ENCODE measurements around the gene SHROOM3.
A peak's percentile ranks its signal among the peaks of the same experiment; 100 is the strongest.

The SHROOM3 gene

DNA sequence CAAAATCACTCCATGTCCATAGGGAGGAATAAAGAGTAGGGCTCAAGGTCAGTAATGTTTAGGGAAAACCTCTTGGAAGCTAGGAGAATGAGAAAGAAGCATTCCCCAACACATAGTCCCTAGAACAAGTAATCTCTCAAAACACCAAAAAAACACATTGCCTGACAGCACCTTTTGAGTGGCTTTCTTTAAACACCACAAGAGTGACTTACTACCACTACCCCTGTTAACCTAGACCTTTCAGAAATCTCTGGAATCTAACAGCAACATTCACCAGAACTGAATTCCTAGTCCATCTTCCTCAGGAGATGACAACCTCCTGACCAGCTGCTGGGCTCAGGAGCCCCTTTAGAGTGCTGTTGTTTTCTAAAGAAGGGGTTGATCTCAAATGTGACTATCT is 320.7 kb downstream of the SHROOM3 start:
- DNase-seq, result no peak

DNA sequence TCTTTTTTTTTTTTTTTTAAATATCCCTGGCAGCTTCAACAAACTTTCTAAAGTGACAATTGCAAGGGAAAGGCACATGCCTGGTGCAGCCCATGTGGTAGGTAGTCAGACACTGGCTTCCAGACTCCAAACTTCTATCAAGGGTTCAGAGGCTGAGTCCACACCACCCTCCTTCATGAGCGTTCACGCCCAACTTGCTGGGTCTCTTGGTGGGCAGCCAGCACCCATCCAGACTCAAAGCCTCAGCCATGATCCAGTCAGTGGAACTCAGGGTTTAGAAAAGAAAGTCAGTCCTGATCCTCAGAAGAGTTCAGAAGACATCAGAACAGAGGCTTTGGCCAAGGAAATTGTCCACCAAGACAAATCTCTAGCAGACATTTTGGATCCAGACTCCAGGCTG is 321.4 kb downstream of the SHROOM3 start:
- DNase-seq, result no peak

DNA sequence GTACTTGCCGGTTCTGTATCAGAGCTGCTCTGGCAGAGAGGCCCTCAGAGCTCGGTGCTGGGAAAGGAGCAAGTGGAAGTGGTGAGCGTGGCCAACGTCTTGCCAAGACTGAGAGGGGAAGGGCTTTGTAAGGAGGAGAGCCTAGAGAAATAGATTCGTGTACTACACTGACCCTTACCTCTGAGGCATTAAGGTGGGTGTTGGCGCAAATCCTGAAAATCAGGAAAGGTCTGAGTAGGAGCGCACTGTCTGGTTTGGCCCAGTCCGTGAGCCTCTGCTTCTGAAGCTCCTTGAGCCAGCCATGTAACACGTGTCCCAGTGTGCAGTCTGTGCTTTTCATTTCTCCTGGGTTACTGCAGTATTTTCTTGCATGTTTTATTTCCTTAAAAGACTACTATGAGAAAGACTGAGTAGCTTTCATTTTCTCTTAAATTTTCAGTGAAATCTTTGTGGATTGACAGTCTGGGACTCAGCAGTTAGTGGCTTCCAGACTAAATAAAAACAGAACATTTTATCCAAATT is 322.4 kb downstream of the SHROOM3 start:
- DNase-seq, result no peak

DNA sequence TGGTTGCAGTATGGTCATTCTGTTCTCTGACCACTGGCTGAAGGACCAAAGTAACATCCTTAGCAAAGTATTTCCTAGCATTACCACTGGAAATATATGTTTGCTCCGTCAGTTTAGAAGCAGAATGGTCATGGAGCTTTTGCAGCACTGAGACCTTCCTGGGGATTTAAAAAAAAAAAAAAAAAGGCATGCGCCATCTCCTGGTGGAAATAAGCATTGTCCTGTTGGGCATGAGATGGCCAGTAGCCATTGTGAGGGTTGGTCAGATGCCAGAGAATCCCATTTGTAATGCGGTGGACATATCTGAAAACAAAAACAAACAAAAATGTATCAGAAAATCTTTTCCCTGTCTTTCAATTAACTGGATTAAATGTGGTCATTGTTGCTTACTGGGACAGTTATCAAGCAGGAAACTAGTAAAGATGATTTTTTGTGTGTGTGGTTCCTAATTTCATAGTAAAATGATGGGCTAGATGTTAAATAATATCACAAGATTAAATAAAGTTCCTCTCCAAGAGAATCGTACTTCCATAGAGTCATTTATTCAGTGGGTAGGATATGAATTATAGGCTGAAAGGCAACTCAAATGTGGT is 323.4 kb downstream of the SHROOM3 start:
- peak; percentile 43 to 68 (median 47) for DNase-seq

DNA sequence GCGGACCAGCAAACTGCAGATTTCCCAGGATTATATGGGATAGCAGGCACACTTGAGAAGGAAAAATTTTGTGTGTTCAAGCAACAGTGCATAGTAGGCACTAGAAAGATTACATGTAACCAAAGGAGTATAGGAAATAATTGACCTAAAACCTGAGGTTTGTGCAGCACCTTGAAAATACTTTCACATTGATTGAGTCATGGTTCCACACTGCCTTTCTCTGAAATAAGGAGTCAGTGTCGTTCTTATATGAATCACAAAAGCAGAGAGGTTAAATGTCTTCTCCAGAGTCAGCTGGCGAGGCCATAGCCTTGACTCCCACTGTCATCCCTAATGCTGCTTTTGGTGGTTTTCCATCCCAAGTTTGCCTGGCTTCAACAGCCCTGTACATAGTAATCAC is 324.0 kb downstream of the SHROOM3 start:
- no peak for DNase-seq

DNA sequence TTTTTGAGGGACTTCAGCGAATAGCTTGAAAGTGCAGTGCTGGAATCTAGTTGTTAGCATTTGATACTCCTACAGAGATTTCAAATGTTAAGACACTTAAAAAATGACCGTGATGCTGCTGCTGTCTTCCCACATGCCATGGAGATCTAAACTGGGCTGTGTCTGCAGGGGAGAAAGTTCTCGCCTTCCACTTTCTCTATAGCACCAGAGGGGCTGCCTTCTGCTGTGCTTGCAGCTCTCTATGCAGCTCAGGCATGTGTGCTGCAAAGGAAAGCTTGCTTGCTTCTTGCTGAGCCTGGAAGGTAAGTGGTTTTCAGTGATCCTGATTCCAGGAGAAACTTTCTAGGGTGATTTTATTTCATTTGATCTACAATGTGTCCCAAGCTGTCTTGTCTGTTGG is 325.2 kb downstream of the SHROOM3 start:
- DNase-seq, result no peak

DNA sequence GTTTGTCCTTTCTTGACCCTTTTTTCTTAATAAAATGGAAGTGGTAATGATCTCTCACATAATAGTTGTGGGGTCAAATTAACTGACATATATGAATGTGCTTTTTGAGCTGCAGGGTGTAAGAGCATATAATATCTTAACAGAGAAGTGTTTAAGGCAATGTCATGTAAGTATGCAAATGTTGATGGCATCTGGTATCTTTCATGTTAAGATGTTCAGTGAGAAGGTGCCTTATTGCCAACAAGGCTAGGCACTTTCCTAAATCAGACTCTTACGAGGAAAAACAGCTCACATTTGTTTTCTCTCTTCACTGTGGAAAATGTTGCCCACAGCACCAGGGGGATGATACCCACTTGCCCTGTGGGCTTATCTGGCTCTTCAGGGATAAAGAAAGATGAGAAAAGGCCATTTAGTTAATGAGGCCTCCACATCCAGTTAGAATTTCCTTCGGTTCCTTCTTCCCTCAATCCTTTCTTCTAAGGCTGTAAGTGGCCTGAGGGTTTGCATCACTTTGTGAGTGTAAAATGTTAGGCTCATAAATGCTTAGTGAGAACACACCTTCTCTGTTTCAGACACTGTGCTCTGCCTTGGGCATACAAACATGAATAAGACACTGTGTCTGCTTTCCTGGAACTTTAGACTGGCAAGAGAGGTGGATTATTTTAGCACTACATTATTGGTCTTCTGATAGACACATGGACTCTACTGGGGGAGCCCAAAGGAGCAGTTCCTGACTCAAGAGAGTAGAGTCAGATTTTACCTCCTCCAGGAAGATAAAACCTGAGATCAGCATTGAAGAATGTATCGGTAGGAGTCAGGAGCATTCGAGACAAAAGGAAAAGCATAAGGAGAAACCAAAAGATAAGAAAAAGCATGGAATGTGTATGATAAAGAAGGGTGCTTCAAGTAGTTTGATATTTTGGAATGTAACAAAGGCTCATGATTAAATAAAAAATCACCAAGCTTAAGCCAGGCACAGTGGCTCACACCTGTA is 327.4 kb downstream of the SHROOM3 start:
- no peak for DNase-seq

DNA sequence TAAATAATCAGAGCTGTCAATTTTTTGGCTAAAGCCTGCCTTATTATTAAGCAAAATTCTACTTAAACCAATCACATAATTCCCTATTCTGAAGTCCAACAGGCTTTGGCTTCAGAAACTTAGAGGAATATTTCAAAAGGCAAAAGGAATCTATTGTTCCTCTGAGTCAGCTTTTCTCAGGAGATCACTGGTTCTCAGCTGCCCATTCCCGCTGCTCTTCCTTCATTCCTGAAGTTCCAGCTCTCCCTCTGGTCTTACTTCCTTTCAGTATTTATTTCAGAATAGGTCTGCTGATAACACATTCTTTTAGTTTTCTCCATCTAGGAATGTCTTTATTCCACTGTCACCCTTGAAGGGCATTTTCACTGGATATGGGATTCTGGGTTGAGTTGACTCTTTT is 329.2 kb downstream of the SHROOM3 start:
- DNase-seq, result no peak

DNA sequence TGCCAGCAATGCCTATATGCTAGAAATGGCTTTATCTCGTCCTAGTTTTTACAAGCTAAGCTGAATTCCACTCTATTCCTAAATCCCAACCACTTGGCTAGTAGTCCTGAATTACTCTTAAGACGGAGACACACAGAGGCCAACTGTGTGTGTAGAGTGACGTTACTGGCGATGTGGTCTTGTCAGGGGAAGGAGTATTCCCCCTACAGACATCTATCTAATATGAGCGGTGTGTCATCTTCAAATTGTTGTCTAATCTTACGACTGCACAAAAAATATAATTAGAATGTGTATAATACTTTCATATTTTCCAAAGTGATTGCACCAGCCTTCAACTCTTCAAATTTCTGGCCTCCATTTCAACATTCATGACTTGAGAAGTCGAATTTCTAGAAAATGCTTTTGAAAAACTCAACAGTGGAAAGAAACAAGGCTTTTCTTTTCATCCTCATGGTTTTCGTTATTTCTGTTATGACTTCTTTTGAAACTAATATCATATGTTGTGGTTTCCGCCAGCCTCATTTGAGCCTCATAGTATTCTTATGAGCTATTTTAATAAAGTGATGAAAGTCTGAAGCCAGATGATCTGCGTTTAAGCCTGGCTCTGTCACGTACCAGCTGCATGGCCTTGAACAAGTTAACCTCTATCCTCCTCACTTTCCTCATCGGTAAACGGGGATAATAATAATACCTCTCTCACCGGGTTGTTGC is 330.6 kb downstream of the SHROOM3 start:
- no peak for DNase-seq

DNA sequence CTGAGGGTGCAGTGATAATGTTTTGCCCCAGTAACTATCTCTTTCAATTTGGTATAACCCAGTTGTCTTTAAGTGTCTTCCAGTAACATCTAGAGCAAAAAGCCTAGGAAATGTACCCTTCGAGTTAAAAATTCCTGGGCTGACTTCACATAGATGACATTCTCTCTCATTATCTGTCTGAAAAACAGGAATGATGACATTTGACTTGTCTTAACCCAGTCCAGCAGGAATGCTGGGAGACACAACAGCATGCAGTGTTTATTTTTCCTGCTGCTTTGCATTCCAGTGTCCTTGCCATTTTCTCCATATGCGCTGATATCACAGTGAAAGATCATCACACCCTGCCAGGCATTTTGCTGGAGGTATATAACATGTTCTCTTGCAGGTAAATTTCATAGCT is 333.0 kb downstream of the SHROOM3 start:
- DNase-seq, result no peak

DNA sequence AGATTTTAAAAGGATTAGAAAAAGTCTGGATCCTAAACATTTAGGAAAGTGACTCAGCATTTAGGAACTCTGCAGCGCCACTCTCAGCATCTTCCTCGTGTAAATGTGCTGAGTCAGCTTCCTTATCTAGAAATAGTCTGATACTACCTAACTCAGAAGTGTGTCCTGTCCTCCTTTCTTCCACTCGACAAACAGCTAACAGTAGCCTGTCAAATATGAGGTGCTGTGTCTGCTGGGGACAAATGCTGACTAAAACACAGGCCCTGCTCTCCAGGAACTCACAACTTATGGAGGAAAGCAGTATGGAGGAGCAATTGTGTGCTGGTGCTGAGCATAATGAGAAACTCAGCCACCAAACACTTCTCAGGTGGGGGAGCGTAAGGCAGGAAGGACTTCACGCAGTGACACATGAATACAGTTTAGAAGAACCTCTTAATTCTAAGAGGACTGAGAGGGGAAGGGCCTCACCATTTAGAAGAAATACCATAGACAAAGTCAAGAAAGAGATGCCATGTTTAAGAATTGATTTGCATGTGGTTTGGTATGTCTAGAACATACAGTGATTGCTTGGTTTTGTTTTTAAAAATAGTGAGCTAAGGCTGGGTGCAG is 337.6 kb downstream of the SHROOM3 start:
- DNase-seq, result peak in 1 of 3 donors; percentile 5

DNA sequence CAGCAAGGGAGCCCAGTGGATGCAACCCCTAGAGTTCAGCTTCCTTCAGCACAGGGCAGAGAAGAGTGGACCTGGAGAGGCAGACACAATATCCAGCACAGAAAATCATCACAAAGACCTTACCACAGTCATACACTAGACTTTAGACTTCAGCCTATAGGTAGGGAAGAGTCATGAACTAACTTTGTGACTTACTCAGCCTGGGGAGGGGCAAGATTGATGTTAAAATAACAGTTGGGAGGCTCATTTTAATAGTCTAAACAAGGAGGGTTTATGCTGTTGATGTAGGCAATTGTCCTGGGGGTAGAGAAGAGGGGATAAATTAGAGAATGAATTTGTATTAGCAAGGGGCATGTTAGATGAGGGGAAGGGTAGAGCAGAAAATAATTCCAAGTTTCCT is 338.7 kb downstream of the SHROOM3 start:
- no peak for DNase-seq

DNA sequence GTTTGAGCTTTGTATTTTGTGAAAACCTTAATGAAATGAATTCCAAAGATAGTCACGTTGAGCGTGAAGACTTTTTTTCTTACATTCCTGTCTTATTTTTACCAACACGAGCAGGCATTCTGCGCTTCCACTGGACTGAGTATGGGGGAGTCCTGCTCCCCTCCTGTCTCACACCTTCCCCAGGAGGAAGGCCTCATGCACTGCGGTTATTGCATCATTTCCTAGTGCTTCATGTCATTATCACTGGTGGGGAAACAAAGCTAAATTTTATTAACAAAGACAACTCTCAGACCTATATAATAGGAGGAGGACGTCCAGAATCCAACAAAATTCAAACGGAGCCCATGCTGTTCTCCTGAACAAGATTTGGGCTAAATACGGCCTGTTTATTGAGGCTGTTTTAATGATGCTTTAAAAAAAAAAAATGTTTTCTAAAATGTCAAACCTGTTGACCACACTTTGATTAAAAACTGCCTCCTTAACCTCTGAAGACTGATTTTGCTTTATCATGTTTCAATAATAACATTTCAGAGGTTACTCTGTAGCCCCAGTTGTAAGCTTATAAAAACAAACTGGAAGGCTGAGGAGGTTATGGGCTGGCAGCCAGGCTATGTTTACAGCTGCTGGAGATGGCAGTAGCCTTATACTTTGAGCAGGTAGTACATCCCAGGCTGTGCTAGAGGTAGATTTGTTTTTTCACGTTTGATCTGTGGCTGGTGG is 344.9 kb downstream of the SHROOM3 start:
- DNase-seq, result no peak

DNA sequence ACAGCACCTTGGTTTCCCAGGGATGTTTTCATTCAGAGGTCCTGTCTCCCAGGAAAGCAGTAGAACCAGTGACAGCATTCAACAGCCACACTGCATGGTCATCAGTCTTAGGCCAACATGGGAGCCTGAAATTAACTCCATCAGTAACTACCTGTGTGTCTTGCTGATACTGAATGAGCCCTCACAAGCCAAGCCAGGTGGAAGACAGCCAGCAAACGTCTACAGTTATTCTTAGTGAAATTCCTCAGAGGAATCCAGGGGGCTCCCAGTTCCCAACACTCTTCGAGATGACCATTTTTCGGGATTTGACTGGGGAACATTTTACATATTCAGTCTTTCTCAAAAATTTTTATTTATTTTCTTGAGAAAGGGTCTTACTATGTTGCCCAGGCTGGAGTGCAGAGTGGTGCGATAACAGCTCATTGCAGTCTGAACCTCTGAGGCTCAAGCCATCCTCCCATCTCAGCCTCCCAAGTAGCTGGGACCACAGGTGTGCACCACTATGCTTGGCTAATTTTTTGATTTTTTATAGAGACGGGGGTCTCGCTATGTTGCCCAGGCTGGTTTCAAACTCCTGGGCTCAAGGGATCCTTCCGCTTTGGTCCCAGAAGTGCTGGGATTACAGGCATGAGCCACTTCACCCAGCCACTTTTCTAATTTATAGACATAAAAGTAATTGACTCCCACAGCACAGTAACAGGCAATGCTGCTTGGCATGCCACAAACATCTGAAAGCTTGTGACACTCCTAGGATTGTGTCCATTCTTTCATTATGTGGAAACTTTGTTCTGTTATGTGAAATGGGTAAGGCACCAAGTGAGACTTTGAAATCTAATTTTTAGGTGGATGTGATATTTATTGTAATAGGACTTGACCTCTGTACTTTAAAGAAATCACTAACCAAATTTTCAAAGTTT is 346.0 kb downstream of the SHROOM3 start:
- DNase-seq, result no peak

DNA sequence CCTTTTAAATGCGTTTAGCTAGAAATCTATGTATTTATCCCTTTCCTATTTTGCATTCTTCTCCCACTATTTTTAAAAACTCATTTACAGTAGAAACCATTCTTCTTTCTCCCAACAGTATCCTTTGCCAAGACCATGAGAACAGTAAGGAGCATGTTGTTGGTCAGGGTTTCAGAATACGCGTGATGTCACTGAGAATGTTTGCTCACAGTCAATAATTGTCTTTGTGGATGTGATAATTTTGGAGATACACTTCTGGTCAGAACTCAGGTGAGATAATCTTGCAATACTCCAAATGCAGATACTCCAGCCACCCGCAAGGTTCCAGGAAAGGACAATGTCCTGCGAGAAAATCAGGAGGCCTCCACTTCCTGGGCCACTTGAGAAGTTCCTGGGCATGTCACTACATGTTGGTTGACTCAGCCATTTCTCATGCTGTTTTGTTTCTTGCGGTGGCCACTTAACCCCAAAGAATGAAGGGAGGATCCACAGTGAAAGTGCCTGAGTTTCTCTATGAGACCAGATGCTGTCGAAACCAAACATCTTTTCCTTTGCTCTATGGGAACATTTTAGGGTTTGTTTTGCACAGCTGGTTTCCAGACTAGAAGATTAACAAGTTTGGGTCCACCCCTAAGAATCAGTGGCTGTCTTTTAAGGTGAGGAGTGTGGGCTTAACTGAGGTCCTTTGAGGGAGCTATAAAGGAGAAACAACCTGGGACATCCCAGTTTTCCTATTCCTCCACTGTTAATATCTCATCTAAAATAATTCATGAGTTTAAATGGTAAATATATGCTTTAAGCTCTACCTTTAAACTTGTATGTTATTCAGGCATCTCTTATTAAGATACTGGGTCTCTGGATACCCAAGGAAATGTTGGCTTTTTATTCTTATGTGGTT is 346.9 kb downstream of the SHROOM3 start:
- no peak for DNase-seq

DNA sequence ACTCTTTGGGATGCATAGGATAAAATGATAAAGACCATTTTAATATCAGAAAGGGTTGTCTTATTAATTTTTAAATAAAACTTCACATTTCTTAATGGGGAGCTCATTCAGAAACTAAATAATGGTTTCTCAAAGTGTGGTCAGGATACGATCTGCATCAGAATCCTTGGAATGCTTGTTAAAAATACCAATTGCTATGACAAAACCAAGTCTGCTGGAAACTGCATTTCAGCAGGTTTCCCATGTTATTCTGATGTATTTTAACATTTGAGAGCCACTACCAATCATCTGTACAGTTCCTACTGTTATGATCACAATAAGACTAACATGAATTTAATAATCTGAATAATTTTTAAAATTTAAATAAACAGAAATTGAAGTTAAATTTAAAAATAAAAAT is 347.8 kb downstream of the SHROOM3 start:
- no peak for DNase-seq

DNA sequence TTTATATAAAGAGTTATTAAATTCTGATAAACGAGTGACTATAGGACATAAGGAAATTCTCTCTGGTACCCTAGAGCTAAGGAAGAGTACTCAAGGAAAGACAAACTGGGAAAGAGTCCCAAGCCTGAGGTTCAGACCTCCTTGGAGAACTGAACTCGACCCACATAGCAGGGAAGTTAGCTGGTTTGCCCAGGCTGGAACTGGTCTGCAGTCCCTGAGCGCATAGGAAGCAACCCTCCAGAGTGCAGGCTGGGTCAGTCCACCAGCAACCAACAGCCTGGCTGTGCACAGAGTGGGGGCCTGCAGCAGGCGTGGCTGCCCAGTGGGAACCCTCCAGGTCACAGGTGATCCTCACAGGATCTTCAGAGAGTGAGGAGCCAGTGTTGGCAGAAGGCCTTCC is 348.8 kb downstream of the SHROOM3 start:
- no peak for DNase-seq

DNA sequence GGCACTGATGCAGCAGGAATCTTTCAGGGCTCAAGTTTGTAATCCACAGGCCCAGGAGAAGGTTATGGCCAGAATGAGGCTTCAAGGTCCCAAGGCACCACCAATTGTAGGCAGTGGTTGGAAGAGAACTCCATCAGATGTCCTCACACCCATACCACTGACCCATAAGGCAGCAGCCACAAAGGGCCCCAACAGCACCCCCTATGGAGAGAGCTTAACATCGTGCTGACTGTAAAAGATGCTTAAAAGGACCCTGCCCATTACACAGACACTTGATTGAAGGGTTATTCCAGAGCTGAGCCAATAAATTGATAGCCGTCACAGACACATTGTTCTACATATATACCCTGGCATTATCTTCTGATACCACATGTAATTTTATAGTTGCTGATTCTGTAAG is 349.2 kb downstream of the SHROOM3 start:
- no peak for DNase-seq

DNA sequence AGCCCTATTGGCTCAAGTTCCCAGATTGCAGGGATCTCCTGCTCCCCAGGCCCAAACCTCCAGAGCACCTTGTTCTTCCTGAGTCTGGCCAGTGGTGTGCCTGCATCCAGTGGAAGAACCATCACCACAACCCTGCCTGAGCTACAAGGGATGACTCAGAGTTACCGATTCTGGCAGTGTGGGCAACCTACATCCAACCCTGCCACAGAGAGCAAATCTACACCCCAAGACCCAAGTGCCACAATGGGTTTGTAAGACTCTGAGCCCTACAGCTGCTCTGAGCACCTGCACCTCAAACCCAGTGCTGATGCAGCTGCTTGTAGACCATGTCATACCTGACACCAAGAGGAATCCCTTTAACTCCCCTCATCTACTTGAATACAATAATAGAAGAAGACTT is 352.9 kb downstream of the SHROOM3 start:
- no peak for DNase-seq

DNA sequence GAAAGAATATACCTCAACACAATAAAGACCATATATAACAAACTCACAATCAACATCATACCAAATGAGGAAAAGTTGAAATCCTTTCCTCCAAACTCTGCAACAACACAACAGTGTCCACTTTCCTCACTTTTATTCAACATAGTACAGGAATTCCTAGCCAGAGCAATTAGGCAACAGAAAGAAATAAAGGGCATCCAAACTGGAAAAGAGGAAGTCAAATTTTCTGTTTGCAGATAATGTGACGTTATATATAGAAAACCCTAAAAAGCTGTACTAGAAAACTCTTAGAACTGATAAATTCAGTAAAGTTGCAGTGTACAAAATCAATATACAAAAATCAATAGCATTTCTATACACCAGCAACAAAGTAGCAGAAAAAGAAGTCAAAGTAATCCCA is 355.3 kb downstream of the SHROOM3 start:
- no peak for DNase-seq

All from suppressor macrophage treated with lipopolysaccharide for 1 hour (primary cell).